ENCODE data around the gene GPR142.
A peak's percentile ranks its signal among the peaks of the same experiment; 100 is the strongest.

The GPR142 gene

GRCh38 chr17:74371653-74372147, 4.4 kb downstream of the GPR142 start:
- no peak for DNase-seq

- DNase-seq, result no peak
Measured at GRCh38 chr17:74372426-74372825, 5.1 kb downstream of the GPR142 start.

- no peak for DNase-seq
Measured at GRCh38 chr17:74373838-74374606, 6.7 kb downstream of the GPR142 start.

GRCh38 chr17:74374858-74375257, 7.6 kb downstream of the GPR142 start:
- DNase-seq, result no peak

GRCh38 chr17:74379495-74380085, 12.3 kb downstream of the GPR142 start:
- DNase-seq, result peak; percentile 86 to 91

GRCh38 chr17:74380086-74380958, 13.0 kb downstream of the GPR142 start:
- DNase-seq, result no peak

GRCh38 chr17:74380959-74381808, 13.9 kb downstream of the GPR142 start:
- no peak for DNase-seq

- DNase-seq, result no peak
Measured at GRCh38 chr17:74383141-74383540, 15.8 kb downstream of the GPR142 start.

- no peak for DNase-seq
Measured at GRCh38 chr17:74385201-74385600, 17.9 kb downstream of the GPR142 start.

GRCh38 chr17:74386386-74386785, 19.1 kb downstream of the GPR142 start:
- no peak for DNase-seq

GRCh38 chr17:74387365-74388218, 20.3 kb downstream of the GPR142 start:
- DNase-seq, result no peak

GRCh38 chr17:74389084-74389753, 21.9 kb downstream of the GPR142 start:
- DNase-seq, result no peak

GRCh38 chr17:74389937-74390679, 22.8 kb downstream of the GPR142 start:
- DNase-seq, result no peak

- DNase-seq, result no peak
Measured at GRCh38 chr17:74390680-74391653, 23.7 kb downstream of the GPR142 start.

GRCh38 chr17:74391771-74392170, 24.5 kb downstream of the GPR142 start:
- DNase-seq, result no peak

GRCh38 chr17:74392848-74393247, 25.5 kb downstream of the GPR142 start:
- no peak for DNase-seq

GRCh38 chr17:74393346-74393942, 26.1 kb downstream of the GPR142 start:
- DNase-seq, result no peak

GRCh38 chr17:74394275-74394950, 27.1 kb downstream of the GPR142 start:
- DNase-seq, result no peak
